HG02938 (cell line): ENCODE results near the gene PDCD4.

Source experiments
- ATAC-seq: cut with Tn5 transposase; IDR thresholded peaks from one replicate; pipeline ENCODE4 v1.9.1; 2021; ENCODE audit warnings: mild to moderate bottlenecking, moderate library complexity; ENCODE audit not compliant: unreplicated experiment

PDCD4 gene

DNA sequence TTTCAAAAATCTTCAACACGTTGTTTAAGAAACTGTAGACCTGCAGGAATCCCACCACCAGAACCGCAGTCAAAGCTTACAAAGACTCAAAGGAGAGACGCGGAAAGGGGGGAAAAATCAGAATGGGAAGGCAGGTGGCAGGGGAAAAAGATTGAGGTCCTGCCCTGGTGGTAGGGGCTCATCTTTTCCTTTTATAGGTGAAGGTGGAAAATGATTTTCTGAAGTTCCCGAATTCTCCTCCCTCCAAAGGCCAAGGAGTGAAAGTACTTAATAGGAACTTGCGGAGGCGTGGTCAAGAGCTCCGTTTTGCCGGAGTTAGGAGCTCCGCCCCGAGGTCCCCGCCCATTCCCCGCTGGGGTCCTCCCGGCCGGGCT lies 46.5 kb downstream of the PDCD4 start:
- no peak for ATAC-seq

DNA sequence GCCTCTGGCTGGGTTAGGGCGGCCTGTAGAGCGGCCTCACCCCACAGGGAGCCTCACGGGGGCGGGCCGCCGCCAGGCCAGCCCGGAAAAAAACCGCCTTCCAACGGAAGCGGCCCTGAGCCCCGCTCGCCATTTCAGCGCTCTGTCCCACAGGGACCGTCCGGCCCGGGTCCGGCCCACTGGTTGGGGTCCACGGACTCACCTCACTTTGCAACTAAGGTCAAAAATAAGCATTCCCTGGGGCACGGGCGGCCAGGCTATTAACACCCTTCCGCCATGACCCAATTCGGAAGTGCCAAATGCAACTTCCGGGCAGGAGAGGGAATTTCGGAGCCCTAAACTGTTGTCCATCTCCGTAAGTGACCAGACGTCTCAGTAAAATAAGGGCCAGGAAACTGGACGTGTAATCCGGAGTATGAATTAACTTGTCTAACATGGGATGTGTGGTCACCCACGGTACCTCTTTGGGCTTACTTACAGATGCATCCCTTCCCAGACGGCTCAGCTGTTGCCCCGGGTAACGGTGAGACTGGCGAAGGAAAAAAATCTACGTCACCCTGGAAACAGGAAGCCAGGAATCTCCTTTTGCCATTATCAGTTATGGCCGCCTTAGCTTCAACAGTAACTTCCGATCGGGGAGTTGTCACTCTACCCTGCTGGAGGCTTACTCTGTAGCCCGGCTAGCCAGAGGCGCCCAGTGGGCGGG lies 47.1 kb downstream of the PDCD4 start, which contains the start of gene BBIP1:
BBIP1 (minus strand) TSS at position 538 of the 706 bp plus-strand sequence. CDS start 1,023 bp downstream, outside the sequence.
- ATAC-seq, result peak; percentile 77

- ATAC-seq, result peak; percentile 1
These were observed 47.7 kb downstream of the PDCD4 start, which contains the start of gene SHOC2 for GRCh38 chr10:110919349-110919931. TSS of gene SHOC2 (plus strand) at chr10:110919604. CDS start at chr10:110964359, 44,755 bp downstream.

DNA sequence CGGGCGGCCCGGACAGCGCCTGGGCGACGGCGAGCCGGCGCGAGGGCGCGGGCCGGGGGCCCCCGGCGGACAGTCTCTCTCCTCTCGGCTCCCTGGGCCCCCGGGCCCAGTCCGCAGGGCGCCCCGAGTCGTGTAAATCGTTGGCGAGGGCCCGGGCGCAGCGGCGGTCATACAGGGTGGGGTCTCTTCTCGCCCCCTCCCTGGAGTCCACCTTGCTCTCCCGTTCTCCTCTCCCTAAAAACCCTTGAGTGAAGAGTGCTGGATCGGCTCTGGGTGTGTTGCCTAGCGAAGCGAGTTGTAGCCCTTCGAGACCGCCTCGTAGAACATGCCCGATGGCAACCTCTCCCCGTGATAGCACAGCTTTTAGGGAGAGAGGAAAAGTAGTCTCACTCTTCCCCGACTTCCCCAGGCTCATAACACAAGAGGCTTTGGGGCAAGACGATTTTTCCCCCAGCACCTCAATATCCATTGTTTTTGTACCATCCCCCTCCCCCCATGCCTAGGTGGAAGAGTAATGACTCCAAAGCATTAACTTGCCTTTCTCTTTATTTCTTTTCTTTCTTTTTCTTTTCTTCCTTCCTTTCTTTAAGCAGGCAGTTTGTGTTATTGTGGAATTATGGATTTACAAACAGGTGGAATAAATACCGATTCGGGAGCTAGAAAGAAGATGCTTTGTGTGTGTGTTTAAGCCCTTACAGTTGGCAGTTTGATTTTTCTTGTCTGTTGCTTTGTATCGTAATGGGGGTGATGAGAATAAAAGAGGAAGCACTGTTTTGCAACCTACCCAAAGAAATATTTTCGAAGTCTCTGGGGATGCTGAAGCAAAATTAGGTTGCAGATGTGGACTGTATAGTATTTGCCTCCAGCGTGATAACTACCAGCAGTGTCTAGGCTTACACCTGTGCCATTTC lies 48.5 kb downstream of the PDCD4 start:
- ATAC-seq, result peak; percentile 31

- ATAC-seq, result peak; percentile 18
These were observed 52.2 kb downstream of the PDCD4 start for GRCh38 chr10:110923856-110924493.

- no peak for ATAC-seq
These were observed 55.7 kb downstream of the PDCD4 start for GRCh38 chr10:110927461-110927860.

DNA sequence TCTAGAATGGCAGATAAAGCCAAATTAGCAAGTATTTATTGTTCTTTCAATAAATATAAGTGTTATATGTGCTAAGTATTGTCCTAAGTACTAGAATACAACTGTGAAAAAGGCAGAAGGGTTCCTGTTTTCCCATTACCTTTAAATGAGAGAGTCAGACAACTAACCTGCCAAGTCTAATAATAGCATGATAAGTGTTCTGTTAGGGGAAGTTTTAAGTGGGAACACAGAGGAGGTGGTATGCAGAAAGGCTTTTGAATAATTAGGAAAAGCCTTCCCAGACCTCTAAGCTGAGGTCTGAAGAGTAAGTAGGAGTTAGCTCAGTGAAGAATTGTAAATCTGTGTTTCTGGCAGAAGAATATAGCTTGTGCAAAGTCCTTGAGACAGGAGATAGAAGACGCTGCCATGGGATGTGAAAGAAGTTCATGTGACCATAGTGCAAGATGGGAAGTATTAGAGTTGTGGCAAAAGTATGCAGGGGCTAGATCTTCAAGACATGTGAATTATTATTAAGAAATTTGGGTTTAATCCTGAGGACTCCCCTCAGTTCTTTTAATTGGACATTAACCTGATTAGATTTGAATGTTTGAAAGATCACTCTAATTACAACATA lies 60.1 kb downstream of the PDCD4 start:
- no peak for ATAC-seq

- ATAC-seq, result no peak
These were observed 60.9 kb downstream of the PDCD4 start for GRCh38 chr10:110932505-110933180.

GRCh38 chr10:110936757-110937156 lies 65.0 kb downstream of the PDCD4 start:
- ATAC-seq, result no peak

- no peak for ATAC-seq
These were observed 67.7 kb downstream of the PDCD4 start for GRCh38 chr10:110939419-110939818.

DNA sequence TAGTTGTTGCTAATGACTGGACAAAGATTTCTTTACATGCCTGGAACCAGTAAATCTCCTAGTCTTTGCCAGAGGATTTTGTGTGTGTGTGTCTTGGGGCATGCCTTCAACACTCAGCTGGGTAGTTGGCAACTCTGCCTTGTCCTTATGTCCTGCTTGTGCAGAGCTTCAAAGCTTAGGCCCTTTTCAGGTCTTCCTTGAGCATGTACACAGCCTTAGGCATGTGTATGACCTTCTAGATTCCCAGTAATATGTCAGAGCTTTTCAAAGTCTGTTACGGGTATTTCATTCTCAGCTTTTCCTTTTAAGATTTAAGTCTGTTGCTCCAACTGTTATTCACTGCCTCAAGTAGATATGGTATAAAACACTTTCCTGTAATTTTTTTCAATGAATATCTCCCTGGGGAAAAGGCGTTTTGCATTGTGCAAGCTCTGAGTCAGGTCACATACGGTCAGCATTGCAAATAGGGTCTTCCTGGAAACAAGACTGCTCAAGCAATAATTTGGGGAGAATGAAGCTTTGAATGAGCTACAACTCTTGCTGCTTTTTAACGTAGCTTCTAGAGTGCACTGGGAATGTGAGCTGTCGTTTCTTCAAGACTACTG lies 73.2 kb downstream of the PDCD4 start:
- no peak for ATAC-seq

- no peak for ATAC-seq
These were observed 74.8 kb downstream of the PDCD4 start for GRCh38 chr10:110946496-110946895.

DNA sequence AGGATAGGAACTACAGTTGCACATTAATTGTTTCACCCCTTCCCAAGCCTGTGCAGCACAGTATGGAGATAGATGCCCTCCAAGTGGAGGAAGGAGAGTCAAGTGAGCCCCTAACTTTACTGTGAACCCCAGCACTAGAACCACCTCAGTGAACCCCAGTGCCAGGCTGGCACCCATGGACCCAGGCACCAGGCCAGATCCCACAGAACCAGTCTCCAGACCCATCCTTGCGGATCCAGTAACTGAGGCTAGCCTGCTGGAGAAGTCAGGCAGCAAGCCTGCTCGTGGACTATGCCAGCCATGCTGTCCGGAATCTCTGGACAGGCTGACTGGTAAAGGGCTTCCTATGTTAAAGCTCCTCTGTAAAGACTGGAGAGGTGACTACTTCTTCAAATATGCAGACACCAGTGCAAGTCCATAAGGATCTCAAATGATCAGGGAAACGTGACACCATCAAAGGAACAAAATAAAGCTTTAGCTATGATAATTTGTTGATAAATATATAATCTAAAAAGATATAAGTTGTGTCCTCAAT lies 75.4 kb downstream of the PDCD4 start:
- ATAC-seq, result no peak
